Keratinocyte (primary cell): Measurements from ENCODE around the gene MAZ. TPM values are rescaled to one million over a fixed set of nuclear protein-coding genes. Genes with fewer than 3 reads are reported as not detected.

Experiments
- DNase-seq: peaks from one replicate; pipeline ENCODE4 v3.0.0-alpha.2; 2011; ENCODE audit warnings: low read depth, missing footprints, low spot score
- FAIRE-seq: peaks from 2 replicates; lab custom pipeline; 2011; peaks lifted over from hg19 to GRCh38; lab: Jason Lieb, UNC
- H2AFZ ChIP-seq: 2 replicates; pipeline ENCODE4 v1.6.0; 2012; ENCODE audit warnings: low read length, control low read depth, inconsistent platforms; ENCODE audit not compliant: control insufficient read depth
- H3K27ac ChIP-seq: 2 replicates; pipeline ENCODE4 v1.5.1; 2011; ENCODE audit warnings: low read length; ENCODE audit not compliant: control insufficient read depth, insufficient read depth
- H3K27me3 ChIP-seq: 3 replicates; pipeline ENCODE4 v1.6.0; 2011; ENCODE audit warnings: low read length; ENCODE audit not compliant: control insufficient read depth, insufficient read depth; ENCODE audit errors: extremely low read depth
- H3K36me3 ChIP-seq, 2 experiments: 2 replicates in 1 of 2; 3 replicates in 1 of 2; pipeline ENCODE4 v1.5.1; 2011; ENCODE audit warnings: low read length in 2 of 2, mild to moderate bottlenecking in 1 of 2; ENCODE audit not compliant: control insufficient read depth in 2 of 2, insufficient read depth in 2 of 2; ENCODE audit errors: extremely low read depth in 1 of 2
- H3K4me1 ChIP-seq: 3 replicates; pipeline ENCODE4 v1.5.1; 2011; ENCODE audit warnings: low read length; ENCODE audit not compliant: control insufficient read depth, insufficient read depth; ENCODE audit errors: extremely low read depth
- H3K4me2 ChIP-seq: 3 replicates; pipeline ENCODE4 v1.6.0; 2011; ENCODE audit warnings: low read depth, low read length; ENCODE audit not compliant: control insufficient read depth, insufficient read depth; ENCODE audit errors: extremely low read depth
- H3K4me3 ChIP-seq, 3 experiments: fragments of 200-600 bp in 1 of 3; sonication (generic) in 1 of 3; 2 replicates in 2 of 3; 3 replicates in 1 of 3; pipeline ENCODE4 v1.5.1; 2011 to 2016; ENCODE audit warnings: low read length in 3 of 3, mild to moderate bottlenecking in 3 of 3, control low read depth in 2 of 3, inconsistent platforms in 1 of 3, low read depth in 1 of 3, mixed read lengths in 1 of 3, mixed run types in 1 of 3, moderate library complexity in 1 of 3; ENCODE audit not compliant: control insufficient read depth in 2 of 3, insufficient read depth in 2 of 3; ENCODE audit errors: extremely low read depth in 1 of 3
- H3K79me2 ChIP-seq: 2 replicates; pipeline ENCODE4 v1.6.0; 2012; ENCODE audit warnings: low read length; ENCODE audit not compliant: control insufficient read depth, insufficient read depth
- H3K9ac ChIP-seq: 3 replicates; pipeline ENCODE4 v1.6.0; 2011; ENCODE audit warnings: low read length; ENCODE audit not compliant: control insufficient read depth, insufficient read depth; ENCODE audit errors: extremely low read depth
- H3K9me1 ChIP-seq: 3 replicates; pipeline ENCODE4 v1.6.0; 2011; ENCODE audit warnings: low read length; ENCODE audit not compliant: control insufficient read depth, insufficient read depth; ENCODE audit errors: extremely low read depth
- H3K9me3 ChIP-seq: 2 replicates; pipeline ENCODE4 v1.5.1; 2012; ENCODE audit warnings: low read depth, low read length; ENCODE audit not compliant: control insufficient read depth
- H4K20me1 ChIP-seq: 3 replicates; pipeline ENCODE4 v1.6.0; 2011; ENCODE audit warnings: low read length; ENCODE audit not compliant: control insufficient read depth, insufficient read depth; ENCODE audit errors: extremely low read depth
- EZH2 ChIP-seq: IDR thresholded peaks from one replicate; pipeline ENCODE4 v1.6.1; 2012; ENCODE audit warnings: inconsistent platforms, mild to moderate bottlenecking, low read length, moderate library complexity
- dilution Hi-C: fragments of 300-500 bp; cut with MboI; formaldehyde crosslinking; loops from one replicate; pipeline ENCODE4 v1.7.0; 2020; ENCODE audit warnings: low sequenced_read_pairs; ENCODE audit not compliant: extremely low pct_ligation_motif_present
- polyA plus RNA-seq, 5 experiments: library from polyadenylated mRNA; depleted of rRNA in 3 of 5; stranded (reverse) in 3 of 5; stranded (forward) in 1 of 5; unstranded in 1 of 5; fragments of >200 nt; gene quantifications; 1 replicate in 1 of 5; 2 replicates in 3 of 5; 3 replicates in 1 of 5; pipeline versions ENCODE4 v1.2.1 to v1.2.3, GENCODE V29; 2011 to 2012; ENCODE audit warnings: missing spikeins in 2 of 5, low read depth in 1 of 5, low replicate concordance in 1 of 5
- TF ChIP-seq, protein P1 (sequence below), 3 experiments: IDR thresholded peaks in 1 of 3; conservative IDR thresholded peaks in 1 of 3; optimal IDR thresholded peaks in 1 of 3; 2 replicates in 2 of 3; 3 replicates in 1 of 3; pipeline versions ENCODE3 to v1.5.1; 2011; ENCODE audit warnings: low read length in 3 of 3, mild to moderate bottlenecking in 3 of 3, moderate library complexity in 2 of 3, control low read depth in 1 of 3, inconsistent platforms in 1 of 3; ENCODE audit not compliant: insufficient read depth in 2 of 3; ENCODE audit errors: extremely low read depth in 1 of 3

Gene MAZ
- polyA plus RNA-seq, 1 donor (not counting 4 experiments of a cell fraction or from before 2014, with no cell fraction given): 48.5 TPM

DNA sequence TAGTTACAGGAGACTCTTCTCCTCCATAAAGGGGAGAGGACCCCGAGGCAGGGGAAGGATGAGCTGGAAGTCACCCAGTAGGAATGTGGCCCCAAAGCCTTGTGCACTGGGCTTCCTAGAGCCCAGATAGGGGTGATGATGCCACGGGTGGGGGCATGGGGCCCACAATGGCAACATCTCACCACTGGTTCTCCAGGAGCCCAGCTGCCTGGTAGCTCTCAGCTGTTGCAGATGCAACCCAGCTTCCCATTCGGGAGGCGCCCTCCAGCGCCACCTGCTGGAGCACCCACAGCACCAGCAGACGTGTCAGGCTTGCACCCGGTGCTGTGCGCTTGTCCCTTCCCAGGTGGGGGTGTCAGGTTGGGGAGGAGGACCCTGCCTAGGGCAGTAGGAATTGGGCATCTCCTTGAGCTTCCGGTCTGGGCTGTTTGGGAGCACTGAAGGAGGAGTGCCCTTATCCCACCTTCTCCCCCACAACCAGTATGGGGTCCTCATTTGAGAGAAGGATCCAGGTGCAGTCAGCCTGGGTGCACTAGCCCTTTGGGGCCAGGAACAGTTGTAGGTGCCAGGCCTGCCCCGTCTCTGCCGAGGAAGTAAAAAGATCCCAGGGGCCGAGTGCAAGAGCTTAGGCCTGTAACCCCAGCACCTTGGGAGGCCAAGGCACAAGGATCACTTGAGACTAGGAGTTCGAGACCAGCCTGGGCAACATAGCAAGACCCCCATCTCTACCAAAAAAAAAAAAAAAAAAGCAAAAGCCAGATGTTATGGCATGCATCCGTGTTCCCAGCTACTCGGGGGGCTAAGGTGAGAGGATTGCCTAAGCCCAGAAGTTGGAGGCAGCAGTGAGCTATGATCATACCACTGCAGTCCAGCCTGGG lies 42.3 kb downstream of the MAZ start:
- Histone ChIP-seq H3K27me3 (no peaks in the 10 kb centered on the region), H3K9me3 (no peaks in the 10 kb centered on the region), H4K20me1 (no peaks in the 10 kb centered on the region), H3K79me2 (no peaks in the 10 kb centered on the region), H3K36me3 (peaks cover 21 to 30% of the 10 kb centered on the region in 2 experiments), H3K9ac (no peak overlapping the region), H3K9me1 (no peaks in the 10 kb centered on the region), H3K27ac (no peak overlapping the region), H3K4me3 (no peak overlapping the region), H3K4me1 (no peaks in the 10 kb centered on the region), H3K4me2 (no peak overlapping the region), H2AFZ (no peak overlapping the region)
- TF ChIP-seq, protein P1, sequence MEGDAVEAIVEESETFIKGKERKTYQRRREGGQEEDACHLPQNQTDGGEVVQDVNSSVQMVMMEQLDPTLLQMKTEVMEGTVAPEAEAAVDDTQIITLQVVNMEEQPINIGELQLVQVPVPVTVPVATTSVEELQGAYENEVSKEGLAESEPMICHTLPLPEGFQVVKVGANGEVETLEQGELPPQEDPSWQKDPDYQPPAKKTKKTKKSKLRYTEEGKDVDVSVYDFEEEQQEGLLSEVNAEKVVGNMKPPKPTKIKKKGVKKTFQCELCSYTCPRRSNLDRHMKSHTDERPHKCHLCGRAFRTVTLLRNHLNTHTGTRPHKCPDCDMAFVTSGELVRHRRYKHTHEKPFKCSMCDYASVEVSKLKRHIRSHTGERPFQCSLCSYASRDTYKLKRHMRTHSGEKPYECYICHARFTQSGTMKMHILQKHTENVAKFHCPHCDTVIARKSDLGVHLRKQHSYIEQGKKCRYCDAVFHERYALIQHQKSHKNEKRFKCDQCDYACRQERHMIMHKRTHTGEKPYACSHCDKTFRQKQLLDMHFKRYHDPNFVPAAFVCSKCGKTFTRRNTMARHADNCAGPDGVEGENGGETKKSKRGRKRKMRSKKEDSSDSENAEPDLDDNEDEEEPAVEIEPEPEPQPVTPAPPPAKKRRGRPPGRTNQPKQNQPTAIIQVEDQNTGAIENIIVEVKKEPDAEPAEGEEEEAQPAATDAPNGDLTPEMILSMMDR (optimal IDR thresholded peaks at IDR 0.05 in 1 of 3, IDR thresholded peaks at IDR 0.05 in 1 of 3, conservative IDR thresholded peaks at IDR 0.05 in 1 of 3; ENCODE audit: extremely low read depth in 1 of 3, insufficient read depth in 2 of 3, low read length in 3 of 3): peak; percentile 90 to 97 (median 97)
- no peak for TF ChIP-seq EZH2
- DNase-seq (no peak), FAIRE-seq (peak; percentile 51)
- dilution Hi-C loops: no loop called here

DNA sequence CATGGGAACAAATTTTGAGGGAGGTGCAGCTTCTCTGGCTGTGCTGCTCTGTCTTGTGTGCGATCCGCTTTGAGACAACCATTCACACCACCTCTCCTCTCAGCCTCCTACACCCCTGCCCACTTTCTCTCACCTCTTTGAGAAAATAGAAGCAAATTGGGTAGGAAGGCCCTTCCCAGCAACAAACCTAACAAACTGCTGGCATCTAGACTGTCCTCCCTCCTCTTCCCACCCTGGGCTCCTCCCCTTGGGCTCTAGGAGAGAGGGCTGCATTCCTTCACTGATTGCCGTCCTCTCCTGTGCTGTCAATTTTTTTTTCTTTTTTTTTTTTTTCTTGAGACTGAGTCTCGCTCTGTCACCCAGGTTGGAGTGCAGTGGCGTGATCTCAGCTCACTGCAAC lies 43.2 kb downstream of the MAZ start:
- H3K4me3 ChIP-seq: no peak overlapping the region
- no peaks in the 10 kb centered on the region for H3K4me1 ChIP-seq
- H3K27me3 ChIP-seq: no peaks in the 10 kb centered on the region
- no peaks in the 10 kb centered on the region for H3K79me2 ChIP-seq
- peaks cover 20 to 27% of the 10 kb centered on the region in 2 experiments for H3K36me3 ChIP-seq
- no peak for FAIRE-seq
- H3K9me1 ChIP-seq: no peaks in the 10 kb centered on the region
- H4K20me1 ChIP-seq: no peaks in the 10 kb centered on the region
- no peak overlapping the region for H2AFZ ChIP-seq
- DNase-seq: no peak
- no peaks in the 10 kb centered on the region for H3K9me3 ChIP-seq
- dilution Hi-C loops: no loop called here
- H3K9ac ChIP-seq: no peak overlapping the region
- H3K4me2 ChIP-seq: no peak overlapping the region
- H3K27ac ChIP-seq: no peak overlapping the region
- TF ChIP-seq EZH2: no peak
- TF ChIP-seq, protein P1 (optimal IDR thresholded peaks at IDR 0.05 in 1 of 3, IDR thresholded peaks at IDR 0.05 in 1 of 3, conservative IDR thresholded peaks at IDR 0.05 in 1 of 3; ENCODE audit: extremely low read depth in 1 of 3, insufficient read depth in 2 of 3, low read length in 3 of 3): no peak
